Mesothelial cell of epicardium (in vitro differentiated cells): ENCODE data around the gene PRADC1. TPM values are rescaled to one million over a fixed set of nuclear protein-coding genes. Genes with fewer than 3 reads are reported as not detected.
A peak's percentile ranks its signal among the peaks of the same experiment; 100 is the strongest.

Source experiments
- DNase-seq, 2 experiments: peaks; one replicate each; pipeline ENCODE4 v3.0.0; 2021; ENCODE audit warnings: low spot score in 2 of 2; ENCODE audit not compliant: unreplicated experiment in 2 of 2
- H3K27ac Mint-ChIP-seq: 2 replicates; pipeline ENCODE4 v1.8.0; 2021; ENCODE audit warnings: mixed read lengths
- H3K27me3 Mint-ChIP-seq: 2 replicates; pipeline ENCODE4 v1.8.0; 2021; ENCODE audit warnings: low read depth, mixed read lengths
- H3K36me3 Mint-ChIP-seq: 2 replicates; pipeline ENCODE4 v1.8.0; 2021; ENCODE audit warnings: mixed read lengths
- H3K4me1 Mint-ChIP-seq: 2 replicates; pipeline ENCODE4 v1.8.0; 2021; ENCODE audit warnings: mixed read lengths
- H3K4me3 Mint-ChIP-seq: 2 replicates; pipeline ENCODE4 v1.8.0; 2021; ENCODE audit warnings: mild to moderate bottlenecking, moderate library complexity, mixed read lengths
- H3K9me3 Mint-ChIP-seq: 2 replicates; pipeline ENCODE4 v1.8.0; 2021; ENCODE audit warnings: mixed read lengths
- CTCF ChIP-seq: fragments of 200-600 bp; sonication (generic); IDR thresholded peaks from one replicate; pipeline ENCODE4 v1.5.0; 2021; ENCODE audit warnings: antibody characterized with exemption; ENCODE audit not compliant: unreplicated experiment
- total RNA-seq: library from RNA; stranded (reverse); gene quantifications from 3 replicates; pipeline ENCODE4 v1.2.1, GENCODE V29; 2021

PRADC1 gene
- total RNA-seq, 1 donor from 2014 or later: 5.9 TPM

GRCh38 chr2:73217826-73218225 is 15.2 kb downstream of the PRADC1 start:
- no peak for DNase-seq
- no peak overlapping the region for H3K27ac Mint-ChIP-seq
- H3K9me3 Mint-ChIP-seq: no peaks in the 10 kb centered on the region
- no peaks in the 10 kb centered on the region for H3K27me3 Mint-ChIP-seq
- no peak overlapping the region for H3K4me3 Mint-ChIP-seq
- peaks cover 7% of the 10 kb centered on the region for H3K36me3 Mint-ChIP-seq
- TF ChIP-seq CTCF: no peak
- H3K4me1 Mint-ChIP-seq: peaks cover 18% of the 10 kb centered on the region

GRCh38 chr2:73217160-73217559 is 15.9 kb downstream of the PRADC1 start:
- no peaks in the 10 kb centered on the region for H3K9me3 Mint-ChIP-seq
- H3K4me3 Mint-ChIP-seq: no peak overlapping the region
- H3K4me1 Mint-ChIP-seq: peaks cover 21% of the 10 kb centered on the region
- peaks cover 5% of the 10 kb centered on the region for H3K36me3 Mint-ChIP-seq
- TF ChIP-seq CTCF: no peak
- no peak for DNase-seq
- H3K27me3 Mint-ChIP-seq: no peaks in the 10 kb centered on the region
- H3K27ac Mint-ChIP-seq: no peak overlapping the region

- H3K9me3 Mint-ChIP-seq: no peaks in the 10 kb centered on the region
- no peak for TF ChIP-seq CTCF
- no peaks in the 10 kb centered on the region for H3K36me3 Mint-ChIP-seq
- peaks cover 21% of the 10 kb centered on the region for H3K4me1 Mint-ChIP-seq
- H3K27ac Mint-ChIP-seq: peak overlapping the region; percentile 37
- DNase-seq: no peak
- H3K4me3 Mint-ChIP-seq: peak overlapping the region; percentile 89
- peaks cover 3% of the 10 kb centered on the region for H3K27me3 Mint-ChIP-seq
These were observed 17.8 kb downstream of the PRADC1 start for GRCh38 chr2:73215254-73215653.

GRCh38 chr2:73214120-73215035 is 18.7 kb downstream of the PRADC1 start, which contains the start of gene SMYD5:
Gene SMYD5 (plus strand): TSS chr2:73214245. CDS start chr2:73214267, 22 bp downstream.
- Mint-ChIP-seq H3K9me3 (no peaks in the 10 kb centered on the region), H3K27ac (peak within 1 kb of the TSS; percentile 95)
- no peak for TF ChIP-seq CTCF

GRCh38 chr2:73212448-73213176 is 20.4 kb downstream of the PRADC1 start:
- no peaks in the 10 kb centered on the region for H3K9me3 Mint-ChIP-seq
- no peak overlapping the region for H3K27ac Mint-ChIP-seq
- H3K4me1 Mint-ChIP-seq: peaks cover 21% of the 10 kb centered on the region
- no peaks in the 10 kb centered on the region for H3K36me3 Mint-ChIP-seq
- peaks cover 24% of the 10 kb centered on the region for H3K27me3 Mint-ChIP-seq
- H3K4me3 Mint-ChIP-seq: peak overlapping the region; percentile 89
- peak; percentile 94 for TF ChIP-seq CTCF
- DNase-seq: peak; percentile 31 to 78

More at GRCh38 chr2:73214120-73215035, 18.7 kb downstream of the PRADC1 start, which contains the start of gene SMYD5:
- H3K36me3 Mint-ChIP-seq: no peaks in the 10 kb centered on the region
- peaks cover 11% of the 10 kb centered on the region for H3K27me3 Mint-ChIP-seq
- H3K4me3 Mint-ChIP-seq: peak within 1 kb of the TSS; percentile 89
- peaks cover 21% of the 10 kb centered on the region for H3K4me1 Mint-ChIP-seq
- peak; percentile 70 to 84 for DNase-seq
